Activated T-helper 1 cell treated with Interleukin-2 at 50 U/mL for 16 hours (primary cell): ENCODE results near the gene TXNRD1.
"Not testable (repeated sequence)": the region's sequence is repeated elsewhere in the genome, so short reads cannot be mapped to it uniquely, and the experiment has no call there.

Experiments
- DNase-seq: peaks from one replicate; pipeline ENCODE4 v3.0.0-alpha.2; 2020; ENCODE audit warnings: low read depth

The TXNRD1 gene

DNA sequence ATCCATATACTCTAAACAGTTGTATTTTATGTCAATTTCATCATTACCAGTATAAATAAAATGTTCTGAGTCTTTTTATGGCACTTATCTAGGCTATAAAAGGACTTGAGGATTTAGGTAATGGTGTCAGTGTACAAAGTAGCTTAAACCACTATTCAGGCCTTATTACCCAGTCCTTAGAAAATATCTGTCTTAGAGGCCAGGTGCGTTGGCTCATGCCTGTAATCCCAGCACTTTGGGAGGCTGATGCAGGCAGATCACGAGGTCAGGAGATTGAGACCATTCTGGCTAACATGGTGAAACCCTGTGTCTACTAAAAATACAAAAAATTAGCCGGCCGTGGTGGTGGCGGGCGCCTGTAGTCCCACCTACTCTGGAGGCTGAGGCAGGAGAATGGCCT is 112.7 kb downstream of the TXNRD1 start:
- DNase-seq: not testable (repeated sequence)

GRCh38 chr12:104328790-104329189 is 113.2 kb downstream of the TXNRD1 start:
- DNase-seq: no peak

DNA sequence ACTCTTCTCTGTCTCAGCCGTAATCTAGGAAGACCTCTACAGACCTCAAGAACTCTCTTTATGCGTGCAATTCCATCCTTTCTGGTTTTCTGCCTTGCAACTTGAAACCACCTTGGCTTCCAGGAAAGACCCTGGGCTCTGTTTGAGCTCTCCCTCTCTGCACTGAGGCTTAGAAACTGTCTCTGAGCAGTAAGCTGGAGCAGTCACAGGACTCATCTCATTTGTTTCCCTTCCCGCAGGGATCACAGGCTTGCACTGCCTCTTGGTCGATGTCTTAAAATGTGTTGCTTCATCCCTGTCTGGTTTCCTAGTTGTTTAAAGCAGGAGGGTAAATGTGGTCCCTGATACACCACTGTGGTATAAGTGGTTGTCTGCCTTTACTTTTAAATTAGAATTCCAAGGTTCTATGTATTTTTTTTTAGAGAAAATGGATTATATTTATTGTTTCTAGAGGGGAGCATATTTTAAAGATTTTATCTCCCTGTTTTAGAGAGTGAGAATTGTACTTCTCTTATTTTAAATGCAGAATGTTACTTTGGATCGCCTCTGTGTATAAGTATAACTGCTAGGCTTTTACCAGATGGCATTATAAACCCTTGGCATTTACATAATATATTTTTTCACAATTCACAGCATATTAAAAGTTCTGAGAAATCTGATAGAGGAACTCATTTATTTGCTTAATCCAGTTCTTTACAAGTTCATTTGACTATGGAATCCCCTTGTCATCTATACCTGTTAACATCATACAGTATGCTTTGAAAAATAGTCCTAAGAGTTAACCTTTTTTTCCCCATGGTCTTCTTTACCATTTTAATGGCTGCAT is 114.3 kb downstream of the TXNRD1 start:
- no peak for DNase-seq

DNA sequence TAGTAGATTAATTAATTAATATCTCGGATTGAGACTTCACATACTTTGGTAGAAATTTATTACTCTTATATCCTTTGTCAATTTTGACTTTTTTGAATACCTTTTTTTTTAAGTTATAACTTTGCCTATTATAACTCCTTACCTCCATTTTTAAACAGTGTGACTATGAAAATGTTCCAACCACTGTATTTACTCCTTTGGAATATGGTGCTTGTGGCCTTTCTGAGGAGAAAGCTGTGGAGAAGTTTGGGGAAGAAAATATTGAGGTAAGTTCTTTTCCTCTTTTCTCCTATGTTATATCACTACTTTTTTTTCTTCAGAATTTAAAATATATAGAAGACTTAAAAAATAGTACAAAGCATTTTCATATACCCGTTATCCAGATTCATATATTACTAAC is 115.8 kb downstream of the TXNRD1 start:
- DNase-seq: no peak

GRCh38 chr12:104332273-104332672 is 116.7 kb downstream of the TXNRD1 start:
- DNase-seq: not testable (repeated sequence)

DNA sequence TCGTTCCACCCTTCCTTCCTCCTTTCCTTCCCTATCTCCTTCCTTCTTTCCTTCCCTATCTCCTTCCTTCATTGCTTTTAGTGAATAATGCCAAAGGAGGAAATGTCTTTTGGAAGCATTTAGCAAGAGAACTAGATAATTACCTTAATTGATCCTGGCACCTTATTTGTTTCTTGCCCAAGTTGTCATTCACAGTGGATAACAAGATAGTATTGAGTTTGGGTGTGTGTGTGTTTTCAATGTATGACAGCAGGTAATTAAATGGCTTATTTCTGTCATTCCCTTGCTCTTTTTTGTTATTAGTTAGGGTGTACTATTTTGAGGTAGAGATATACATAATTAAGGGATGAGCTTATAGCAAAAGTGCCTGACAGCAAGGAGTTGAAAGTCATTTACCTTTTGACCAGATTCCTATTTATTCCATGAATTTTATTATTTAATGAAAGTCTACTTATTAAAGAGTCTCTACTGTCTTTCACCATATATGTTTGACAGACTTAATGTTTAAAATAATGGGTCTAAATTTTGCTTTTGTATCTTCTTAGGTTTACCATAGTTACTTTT is 118.2 kb downstream of the TXNRD1 start:
- DNase-seq: no peak

GRCh38 chr12:104334581-104334980 is 119.0 kb downstream of the TXNRD1 start:
- DNase-seq: no peak

DNA sequence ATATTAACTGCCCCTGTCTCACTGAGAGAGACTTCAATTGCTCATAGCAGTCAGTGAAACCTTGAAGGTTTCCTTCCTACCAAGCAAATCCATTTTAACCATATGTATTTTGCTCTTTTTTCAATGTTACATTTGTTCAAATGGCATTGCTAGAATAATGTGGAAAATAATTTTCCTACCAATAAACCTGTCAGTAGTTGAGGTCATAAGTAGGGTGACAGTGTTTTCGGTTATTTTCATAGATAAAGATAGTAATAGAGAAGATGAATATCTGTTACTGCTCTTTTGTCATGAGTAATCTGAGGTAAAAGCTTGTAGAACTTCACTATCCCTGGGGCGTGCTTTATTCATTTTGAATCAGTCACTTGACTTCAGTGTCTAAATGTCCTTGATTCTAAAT is 120.5 kb downstream of the TXNRD1 start:
- DNase-seq: no peak

DNA sequence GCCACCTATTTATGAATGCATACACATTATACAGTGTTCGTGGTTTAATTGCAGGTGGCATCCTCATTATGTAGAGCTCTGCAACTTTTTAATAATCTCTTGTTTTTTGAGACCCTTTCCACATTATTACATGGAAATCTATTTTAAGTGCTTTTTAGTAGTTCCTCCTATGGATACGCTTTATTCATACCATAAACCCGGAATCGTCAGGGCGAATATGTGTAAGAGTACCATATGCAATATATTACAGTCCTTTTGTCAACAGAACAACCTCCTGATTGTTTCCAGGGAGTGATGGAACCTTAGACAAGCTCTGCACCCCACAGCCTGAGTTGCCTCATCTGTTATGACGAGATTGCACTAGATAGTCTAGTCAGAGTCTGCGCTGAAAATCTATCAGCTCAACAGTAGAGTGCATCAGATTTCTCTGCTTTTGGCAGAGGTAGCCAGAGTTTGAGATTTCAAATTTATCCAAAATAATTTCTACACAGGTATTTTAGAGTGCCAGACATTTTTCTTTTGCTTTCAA is 121.5 kb downstream of the TXNRD1 start:
- DNase-seq: no peak

DNA sequence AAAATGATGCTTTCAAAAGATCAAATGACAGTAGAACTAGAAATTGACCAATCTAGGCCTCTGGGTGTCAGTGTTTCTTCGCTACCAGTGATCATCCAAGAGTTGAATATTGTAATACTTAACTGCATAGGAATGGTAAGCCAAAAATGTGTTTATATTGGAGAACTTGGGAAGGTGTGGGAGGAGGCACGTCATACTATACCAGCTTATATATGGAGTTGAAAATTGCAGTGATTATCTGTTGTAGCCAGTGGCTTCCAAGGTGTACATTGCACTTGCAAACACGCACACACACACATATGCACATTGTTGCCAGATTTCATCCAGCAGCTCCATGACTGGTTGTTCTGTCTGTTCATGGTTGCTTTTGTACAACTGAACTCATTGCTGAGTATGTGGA is 124.1 kb downstream of the TXNRD1 start:
- no peak for DNase-seq

- DNase-seq: no peak
These were observed 124.6 kb downstream of the TXNRD1 start for GRCh38 chr12:104340177-104340576.

GRCh38 chr12:104340925-104341611 is 125.5 kb downstream of the TXNRD1 start:
- DNase-seq: no peak

GRCh38 chr12:104342147-104342546 is 126.6 kb downstream of the TXNRD1 start:
- DNase-seq: no peak

DNA sequence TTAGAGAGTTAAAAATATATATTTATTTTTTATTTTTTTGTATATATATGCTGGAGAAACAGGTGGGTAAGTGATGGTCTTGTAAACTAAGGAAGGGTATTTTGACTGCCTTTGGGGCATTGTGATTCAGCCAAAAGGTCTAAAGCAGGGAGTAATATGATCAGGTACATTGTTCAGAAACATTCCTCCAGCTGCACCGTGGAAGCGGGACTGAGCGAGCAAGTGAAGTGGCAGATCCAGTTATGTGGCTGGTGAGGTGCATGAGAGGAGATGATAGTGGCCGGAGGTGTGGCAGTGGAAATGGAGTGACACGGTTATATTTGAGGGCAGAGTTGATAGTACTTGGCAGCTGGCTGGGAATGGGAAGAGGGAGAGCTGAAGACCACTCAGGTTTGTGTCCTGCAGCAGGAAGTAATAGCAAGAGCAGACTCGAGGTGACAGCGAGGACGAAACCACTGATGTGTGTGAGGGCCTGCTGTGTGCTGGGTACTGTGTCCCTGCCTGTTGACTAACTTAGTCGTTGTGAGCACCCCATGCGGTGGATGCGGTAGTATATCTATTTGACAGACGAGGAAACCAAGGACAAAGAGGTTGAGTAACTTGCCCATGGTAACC is 127.2 kb downstream of the TXNRD1 start:
- no peak for DNase-seq

DNA sequence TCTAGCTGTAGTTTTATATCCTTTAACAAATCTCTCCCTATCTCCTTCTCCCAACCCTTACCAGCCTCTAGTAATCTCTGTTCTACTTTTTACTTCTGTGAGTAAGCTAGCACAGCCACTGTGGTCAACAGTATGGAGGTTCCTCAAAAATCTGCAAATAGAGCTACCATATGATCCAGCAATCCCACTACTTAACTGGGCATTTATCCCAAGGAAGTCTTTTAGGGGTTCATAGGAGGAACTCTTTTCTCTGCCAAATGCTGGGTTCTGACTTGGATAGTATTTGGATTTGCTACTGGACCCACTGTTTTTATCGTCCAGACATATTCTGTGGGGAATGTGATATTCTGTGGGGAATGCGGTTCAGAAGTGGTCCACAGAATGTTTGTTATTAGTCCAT is 129.1 kb downstream of the TXNRD1 start:
- no peak for DNase-seq

- no peak for DNase-seq
These were observed 129.9 kb downstream of the TXNRD1 start for GRCh38 chr12:104345234-104346066.

- DNase-seq: no peak
These were observed 131.9 kb downstream of the TXNRD1 start for GRCh38 chr12:104347374-104348075.

DNA sequence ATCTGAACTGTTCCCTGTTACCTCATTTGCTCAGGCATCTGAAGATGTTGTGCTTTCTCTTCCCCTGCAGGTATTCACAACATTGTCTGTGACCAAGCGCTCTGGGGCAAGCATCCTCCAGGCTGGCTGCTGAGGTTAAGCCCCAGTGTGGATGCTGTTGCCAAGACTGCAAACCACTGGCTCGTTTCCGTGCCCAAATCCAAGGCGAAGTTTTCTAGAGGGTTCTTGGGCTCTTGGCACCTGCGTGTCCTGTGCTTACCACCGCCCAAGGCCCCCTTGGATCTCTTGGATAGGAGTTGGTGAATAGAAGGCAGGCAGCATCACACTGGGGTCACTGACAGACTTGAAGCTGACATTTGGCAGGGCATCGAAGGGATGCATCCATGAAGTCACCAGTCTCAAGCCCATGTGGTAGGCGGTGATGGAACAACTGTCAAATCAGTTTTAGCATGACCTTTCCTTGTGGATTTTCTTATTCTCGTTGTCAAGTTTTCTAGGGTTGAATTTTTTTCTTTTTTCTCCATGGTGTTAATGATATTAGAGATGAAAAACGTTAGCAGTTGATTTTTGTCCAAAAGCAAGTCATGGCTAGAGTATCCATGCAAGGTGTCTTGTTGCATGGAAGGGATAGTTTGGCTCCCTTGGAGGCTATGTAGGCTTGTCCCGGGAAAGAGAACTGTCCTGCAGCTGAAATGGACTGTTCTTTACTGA is 132.9 kb downstream of the TXNRD1 start:
- DNase-seq: no peak

- DNase-seq: no peak
These were observed 133.5 kb downstream of the TXNRD1 start for GRCh38 chr12:104348994-104349494.
